Nephron progenitor cell (in vitro differentiated cells): ENCODE data around the gene SSUH2.

ENCODE experiments used
- DNase-seq: peaks from one replicate; pipeline ENCODE4 v3.0.0; 2021
- H3K27ac Mint-ChIP-seq: 2 replicates; pipeline ENCODE4 v1.8.0; 2021; ENCODE audit warnings: mild to moderate bottlenecking, moderate library complexity, mixed read lengths
- H3K27me3 Mint-ChIP-seq: 2 replicates; pipeline ENCODE4 v1.8.0; 2021; ENCODE audit warnings: mild to moderate bottlenecking, low read depth, mixed read lengths; ENCODE audit not compliant: poor library complexity
- H3K36me3 Mint-ChIP-seq: 2 replicates; pipeline ENCODE4 v1.8.0; 2021; ENCODE audit warnings: low read depth, mixed read lengths
- H3K4me1 Mint-ChIP-seq: 2 replicates; pipeline ENCODE4 v1.8.0; 2021; ENCODE audit warnings: mixed read lengths
- H3K4me3 Mint-ChIP-seq: 2 replicates; pipeline ENCODE4 v1.8.0; 2021; ENCODE audit warnings: mild to moderate bottlenecking, moderate library complexity, mixed read lengths
- H3K9me3 Mint-ChIP-seq: 2 replicates; pipeline ENCODE4 v1.8.0; 2021; ENCODE audit warnings: mild to moderate bottlenecking, moderate library complexity, mixed read lengths
- CTCF ChIP-seq: fragments of 200-600 bp; sonication (generic); IDR thresholded peaks from 2 replicates; pipeline ENCODE4 v1.5.0; 2021; ENCODE audit warnings: antibody characterized with exemption

The SSUH2 gene

GRCh38 chr3:8603115-8603710 lies 41.4 kb downstream of the SSUH2 start:
- H3K27me3 Mint-ChIP-seq, result peaks cover 14% of the 10 kb centered on the region
- H3K4me1 Mint-ChIP-seq, result peaks cover 9% of the 10 kb centered on the region
- H3K4me3 Mint-ChIP-seq, result no peak overlapping the region
- peaks cover 6% of the 10 kb centered on the region for H3K9me3 Mint-ChIP-seq
- TF ChIP-seq CTCF, result no peak
- DNase-seq, result no peak
- H3K27ac Mint-ChIP-seq, result no peak overlapping the region
- H3K36me3 Mint-ChIP-seq, result peaks cover 11% of the 10 kb centered on the region

GRCh38 chr3:8600457-8600856 lies 44.1 kb downstream of the SSUH2 start:
- H3K9me3 Mint-ChIP-seq, result peaks cover 6% of the 10 kb centered on the region
- peaks cover 11% of the 10 kb centered on the region for H3K36me3 Mint-ChIP-seq
- peaks cover 17% of the 10 kb centered on the region for H3K4me1 Mint-ChIP-seq
- peaks cover 3% of the 10 kb centered on the region for H3K27me3 Mint-ChIP-seq
- H3K27ac Mint-ChIP-seq, result no peak overlapping the region
- DNase-seq, result no peak
- TF ChIP-seq CTCF, result no peak
- H3K4me3 Mint-ChIP-seq, result no peak overlapping the region

- no peak overlapping the region for H3K27ac Mint-ChIP-seq
- no peak overlapping the region for H3K4me3 Mint-ChIP-seq
- no peak for TF ChIP-seq CTCF
- H3K27me3 Mint-ChIP-seq, result peaks cover 3% of the 10 kb centered on the region
- H3K4me1 Mint-ChIP-seq, result peaks cover 16% of the 10 kb centered on the region
- H3K36me3 Mint-ChIP-seq, result peaks cover 11% of the 10 kb centered on the region
- no peak for DNase-seq
- peaks cover 6% of the 10 kb centered on the region for H3K9me3 Mint-ChIP-seq
Measured at GRCh38 chr3:8599146-8599545, 45.5 kb downstream of the SSUH2 start.

- Mint-ChIP-seq H3K36me3 (peaks cover 4% of the 10 kb centered on the region), H3K4me1 (peaks cover 16% of the 10 kb centered on the region), H3K4me3 (no peak overlapping the region), H3K27me3 (no peaks in the 10 kb centered on the region), H3K27ac (no peak overlapping the region), H3K9me3 (no peaks in the 10 kb centered on the region)
- DNase-seq, result no peak
- no peak for TF ChIP-seq CTCF
Measured at GRCh38 chr3:8597219-8597853, 47.3 kb downstream of the SSUH2 start.

GRCh38 chr3:8596321-8597218 lies 48.0 kb downstream of the SSUH2 start:
- Mint-ChIP-seq H3K4me3 (no peak overlapping the region), H3K27me3 (no peaks in the 10 kb centered on the region), H3K4me1 (peaks cover 16% of the 10 kb centered on the region), H3K36me3 (no peaks in the 10 kb centered on the region), H3K9me3 (no peaks in the 10 kb centered on the region), H3K27ac (no peak overlapping the region)
- no peak for TF ChIP-seq CTCF
- no peak for DNase-seq
